GM12878 (cell line): ENCODE results near the gene SNURF. TPM values are rescaled to one million over a fixed set of nuclear protein-coding genes. Genes with fewer than 3 reads are reported as not detected.

ENCODE experiments used
- ATAC-seq: fragments of 200-7000 bp; cut with Tn5 transposase; 3 replicates; pipeline ENCODE4 v1.9.1; 2020; ENCODE audit warnings: mild to moderate bottlenecking, moderate library complexity
- Bru-seq: library from RNA; stranded (reverse); fragments of 400-500 nt; gene quantifications from one replicate; lab custom pipeline; 2021; lab: Mats Ljungman, UMichigan
- BruChase-seq, 2 experiments: library from RNA; stranded (reverse); fragments of 400-500 nt; gene quantifications; one replicate each; lab custom pipeline; 2021; lab: Mats Ljungman, UMichigan
- BruUV-seq: library from RNA; stranded (reverse); fragments of 400-500 nt; replicated peaks from 2 replicates; lab custom pipeline; 2021; lab: Mats Ljungman, UMichigan
- CTCF ChIA-PET: fragments of 300-600 bp; sonication (Branson Sonifier 250); formaldehyde crosslinking; extraction: SDS; loops from one replicate; lab custom pipeline; 2021; ENCODE audit warnings: inconsistent platforms; lab: Yijun Ruan, JAX
- POLR2A ChIA-PET: fragments of 350-600 bp; formaldehyde crosslinking; extraction: SDS; loops from one replicate; lab custom pipeline; 2021; ENCODE audit warnings: inconsistent platforms; lab: Charles Lee
- RAD21 ChIA-PET: fragments of 300-600 bp; sonication (Branson Sonifier 250); formaldehyde crosslinking; loops from one replicate; lab custom pipeline; 2023; ENCODE audit warnings: antibody characterized with exemption; ENCODE audit not compliant: unreplicated experiment; lab: Charles Lee
- SMC1A ChIA-PET: fragments of 300-600 bp; sonication (Branson Sonifier 250); formaldehyde crosslinking; loops from one replicate; lab custom pipeline; 2023; ENCODE audit not compliant: unreplicated experiment, uncharacterized antibody; lab: Charles Lee
- DNase-seq: peaks from one replicate; pipeline ENCODE4 v3.0.0-alpha.2; 2011; ENCODE audit warnings: low read depth, low spot score
- FAIRE-seq: peaks from 3 replicates; lab custom pipeline; 2011; peaks lifted over from hg19 to GRCh38; lab: Jason Lieb, UNC
- H2AFZ ChIP-seq: 2 replicates; pipeline ENCODE4 v1.6.0; 2011; ENCODE audit warnings: low read depth, low read length, control low read depth; ENCODE audit not compliant: control insufficient read depth
- H3K27ac ChIP-seq: 2 replicates; pipeline ENCODE4 v1.5.1; 2011; ENCODE audit warnings: control low read depth; ENCODE audit not compliant: control insufficient read depth, insufficient read depth
- H3K27me3 ChIP-seq, 2 experiments: replicated peaks in 1 of 2; 2 replicates each; pipeline versions ENCODE4 v1.6.0 to v1.6.1; 2011; ENCODE audit warnings: low read length in 1 of 2; ENCODE audit not compliant: control insufficient read depth in 2 of 2, insufficient read depth in 2 of 2
- H3K36me3 ChIP-seq, 2 experiments: 2 replicates each; pipeline ENCODE4 v1.5.1; 2011; ENCODE audit warnings: low read length in 1 of 2; ENCODE audit not compliant: control insufficient read depth in 2 of 2, insufficient read depth in 2 of 2
- H3K4me1 ChIP-seq: 2 replicates; pipeline ENCODE4 v1.6.1; 2011; ENCODE audit warnings: mild to moderate bottlenecking, low read length, moderate library complexity, mixed read lengths; ENCODE audit not compliant: control insufficient read depth, insufficient read depth
- H3K4me2 ChIP-seq: 2 replicates; pipeline ENCODE4 v1.6.0; 2011; ENCODE audit warnings: control low read depth; ENCODE audit not compliant: control insufficient read depth, insufficient read depth
- H3K4me3 ChIP-seq: fragments of 200-600 bp; sonication (generic); 2 replicates; pipeline ENCODE4 v1.5.1; 2016
- H3K79me2 ChIP-seq: 2 replicates; pipeline ENCODE4 v1.6.0; 2011; ENCODE audit warnings: low read length; ENCODE audit not compliant: control insufficient read depth, insufficient read depth
- H3K9ac ChIP-seq: 2 replicates; pipeline ENCODE4 v1.8.0; 2011; ENCODE audit warnings: low read length, control low read depth, mixed read lengths; ENCODE audit not compliant: control insufficient read depth, insufficient read depth
- H3K9me3 ChIP-seq: replicated peaks from 3 replicates; pipeline ENCODE4 v1.5.1; 2011; ENCODE audit warnings: mild to moderate bottlenecking, low read length; ENCODE audit not compliant: control insufficient read depth, insufficient read depth
- H4K20me1 ChIP-seq: 2 replicates; pipeline ENCODE4 v1.6.0; 2011; ENCODE audit not compliant: control insufficient read depth, insufficient read depth
- ATF3 ChIP-seq: IDR thresholded peaks from 2 replicates; pipeline ENCODE4 v1.6.1; 2011; ENCODE audit warnings: low read depth, mild to moderate bottlenecking, low read length, moderate library complexity, borderline replicate concordance; ENCODE audit errors: extremely low read depth
- CREB1 ChIP-seq: IDR thresholded peaks from 2 replicates; pipeline ENCODE4 v1.6.1; 2012; ENCODE audit warnings: low read depth, mild to moderate bottlenecking, inconsistent platforms
- KDM1A ChIP-seq: fragments of 200-600 bp; sonication (generic); IDR thresholded peaks from 2 replicates; pipeline ENCODE4 v1.6.1; 2016; ENCODE audit warnings: borderline replicate concordance
- MAX ChIP-seq: IDR thresholded peaks from 2 replicates; pipeline ENCODE4 v1.6.1; 2012; ENCODE audit warnings: low read depth, low read length, improper control_type of control experiment
- NFYA ChIP-seq: IDR thresholded peaks from 2 replicates; pipeline ENCODE4 v1.6.1; 2011; ENCODE audit warnings: low read depth, mild to moderate bottlenecking, low read length, improper control_type of control experiment, borderline replicate concordance
- NRF1 ChIP-seq: conservative IDR thresholded peaks from 2 replicates; pipeline ENCODE4 v1.6.1; 2011; ENCODE audit warnings: mild to moderate bottlenecking, low read depth, low read length, improper control_type of control experiment
- POU2F2 ChIP-seq: IDR thresholded peaks from 3 replicates; pipeline ENCODE4 v1.6.1; 2011; ENCODE audit warnings: low read depth, mild to moderate bottlenecking, low read length, borderline replicate concordance
- RELA ChIP-seq: fragments of 450-650 bp; IDR thresholded peaks from 2 replicates; pipeline ENCODE4 v1.8.0; 2014; ENCODE audit warnings: borderline replicate concordance; ENCODE audit not compliant: partially characterized antibody
- RUNX3 ChIP-seq: IDR thresholded peaks from 2 replicates; pipeline ENCODE4 v1.6.1; 2012; ENCODE audit warnings: low read length, inconsistent platforms
- SMARCA5 ChIP-seq: fragments of 450-650 bp; IDR thresholded peaks from 2 replicates; pipeline ENCODE4 v1.6.1; 2017; ENCODE audit warnings: mild to moderate bottlenecking
- SPI1 ChIP-seq: IDR thresholded peaks from 2 replicates; pipeline ENCODE4 v1.6.1; 2011; ENCODE audit warnings: low read depth, mild to moderate bottlenecking, low read length, moderate library complexity, borderline replicate concordance; ENCODE audit not compliant: insufficient read depth
- STAT3 ChIP-seq: IDR thresholded peaks from 2 replicates; pipeline ENCODE4 v1.6.1; 2011; ENCODE audit warnings: low read depth, low read length, improper control_type of control experiment
- SUPT20H ChIP-seq: IDR thresholded peaks from 2 replicates; pipeline ENCODE4 v1.6.1; 2011; ENCODE audit warnings: low read depth, mild to moderate bottlenecking, low read length, moderate library complexity, borderline replicate concordance; ENCODE audit not compliant: control insufficient read depth
- ZBED1 ChIP-seq: IDR thresholded peaks from 2 replicates; pipeline ENCODE4 v1.6.1; 2016; ENCODE audit warnings: borderline replicate concordance
- ZNF592 ChIP-seq: fragments of 450-650 bp; IDR thresholded peaks from 2 replicates; pipeline ENCODE4 v1.6.1; 2017; ENCODE audit warnings: mild to moderate bottlenecking, moderate library complexity
- WGBS: methylation state at CpG from one replicate; pipeline ENCODE4 v1.1.6; 2016; ENCODE audit warnings: low lambda C conversion rate; ENCODE audit not compliant: insufficient replicate concordance, insufficient coverage; ENCODE audit errors: missing lambda C conversion rate; 5-methylcytosine and 5-hydroxymethylcytosine counted together
- in situ Hi-C: fragments of 300-500 bp; cut with MboI; formaldehyde crosslinking; loops from 9 replicates; pipeline ENCODE4 v1.14.3; 2018; ENCODE audit warnings: mixed read lengths
- intact Hi-C: fragments of 100-400 bp; cut with micrococcal nuclease; formaldehyde crosslinking; loops from one replicate; pipeline ENCODE4 v1.14.2; 2022; ENCODE audit not compliant: unreplicated experiment
- long read RNA-seq, 2 experiments: library from polyadenylated mRNA; unstranded; transcript quantifications; one replicate each; pipeline ENCODE4 v2.0.0, GENCODE V29; 2019 to 2020
- polyA minus RNA-seq, 3 experiments: library from RNA; depleted of rRNA, polyadenylated mRNA; stranded (reverse); fragments of >200 nt; gene quantifications; 2 replicates each; pipeline ENCODE4 v1.2.3, GENCODE V29; 2011
- polyA plus RNA-seq, 11 experiments: library from polyadenylated mRNA; depleted of rRNA in 4 of 11; unstranded in 6 of 11; stranded (reverse) in 5 of 11; fragments of >200 nt; fragmentation: Nextera tagmentation in 4 of 11; fragmentation: Illumina TruSeq in 1 of 11; extraction: Ambion mirVana in 4 of 11; extraction: Trizol in 1 of 11; gene quantifications; 1 replicate in 1 of 11; 2 replicates in 10 of 11; pipeline versions ENCODE4 v1.2.1 to v1.2.3, GENCODE V29; 2011 to 2016; ENCODE audit warnings: inconsistent platforms in 2 of 11, missing spikeins in 2 of 11, low read depth in 1 of 11
- total RNA-seq, 4 experiments: library from RNA; depleted of rRNA in 3 of 4; stranded (reverse); fragments of >200 nt in 3 of 4; fragmentation: Illumina TruSeq in 1 of 4; extraction: Trizol in 1 of 4; gene quantifications; 2 replicates each; pipeline versions ENCODE4 v1.2.1 to v1.2.3, GENCODE V29; 2013 to 2021

The SNURF gene
- total RNA-seq (2013; cell fraction: nucleolus; rRNA removed): 64.5 and 71.3 TPM in 2 replicates
- 4.8 and 9.2 TPM in 2 replicates for total RNA-seq (2014; rRNA removed)
- total RNA-seq (2014; rRNA removed; fragmentation: Illumina TruSeq; extraction: Trizol): 6.1 and 8.1 TPM in 2 replicates
- total RNA-seq (2021): 12.0 and 19.2 TPM in 2 replicates
- 27.0 TPM for polyA plus RNA-seq (2011; ENCODE audit: low read depth)
- 14.7 and 15.2 TPM in 2 replicates for polyA plus RNA-seq (2011; rRNA removed)
- polyA plus RNA-seq (2011; cell fraction: cytosol; rRNA removed): 2.0 and 3.3 TPM in 2 replicates
- polyA plus RNA-seq (2011; cell fraction: nucleus; rRNA removed): 6.5 and 8.7 TPM in 2 replicates
- 24.0 and 78.4 TPM in 2 replicates for polyA plus RNA-seq (2012)
- polyA plus RNA-seq (2014; fragmentation: Illumina TruSeq; extraction: Trizol): 2.6 and 6.2 TPM in 2 replicates
- 10 to 100 TPM; 19.3 to 25.4 TPM for polyA plus RNA-seq (2014; fragmentation: Nextera tagmentation; extraction: Ambion mirVana)
- 3.3 and 5.2 TPM in 2 replicates for polyA plus RNA-seq (2014; rRNA removed)
- 1 to 10 TPM; 8.7 to 9.0 TPM for polyA plus RNA-seq (2016; fragmentation: Nextera tagmentation; extraction: Ambion mirVana)
- 8.7 and 13.7 TPM in 2 replicates for polyA minus RNA-seq (2011; rRNA and poly(A)+ RNA removed)
- 2.5 and 6.8 TPM in 2 replicates for polyA minus RNA-seq (2011; cell fraction: cytosol; rRNA and poly(A)+ RNA removed)
- polyA minus RNA-seq (2011; cell fraction: nucleus; rRNA and poly(A)+ RNA removed): 7.0 and 16.6 TPM in 2 replicates
- percentile 94 among the genes with signal in this experiment for Bru-seq, nascent RNA
- percentile 95 among the genes with signal in this experiment for BruChase-seq, experiment 1, labeled RNA remaining after a 6-hour chase
- BruChase-seq, experiment 2, labeled RNA remaining after a 2-hour chase: percentile 98 among the genes with signal in this experiment
- long read RNA-seq, experiment 1, partial matches to known transcripts: 0 of 5 reads
- long read RNA-seq, experiment 1, other reads (novel, unspliced or antisense): 1 of 5 reads
- long read RNA-seq, experiment 2, transcript SNURF-202 (3 exons, 650 nt): major isoform, 6 of 7 reads
- long read RNA-seq, experiment 2, partial matches to known transcripts: 0 of 7 reads
- long read RNA-seq, experiment 2, other reads (novel, unspliced or antisense): 0 of 7 reads

- ATAC-seq: peak; percentile 82
- H3K4me2 ChIP-seq: peak within 1 kb of the TSS; percentile 22
- DNase-seq: peak; percentile 11
- ChIA-PET CTCF (no interaction called here), POLR2A (no interaction called here), SMC1A (no interaction called here), RAD21 (no interaction called here)
- BruUV-seq: no TSS peak
- intact Hi-C loops: no loop called here
- no peaks in the 10 kb centered on the region for H3K27me3 ChIP-seq
- H2AFZ ChIP-seq: peak within 1 kb of the TSS; percentile 75
- FAIRE-seq: no peak
- peak within 1 kb of the TSS; percentile 66 for H3K9ac ChIP-seq
- H3K79me2 ChIP-seq: peaks cover 22% of the 10 kb centered on the region
- H3K9me3 ChIP-seq: peaks cover 2% of the 10 kb centered on the region; the same call in 2 of the 3 replicates
- peak within 1 kb of the TSS; percentile 76 for H3K4me3 ChIP-seq
- 38% methylated on average over 47 of the region's 47 CpGs for WGBS
- no peaks in the 10 kb centered on the region for H3K4me1 ChIP-seq
- no peaks in the 10 kb centered on the region for H3K36me3 ChIP-seq
- in situ Hi-C loops: no loop called here
- peak within 1 kb of the TSS; percentile 72 for H3K27ac ChIP-seq
- H4K20me1 ChIP-seq: no peaks in the 10 kb centered on the region
- TF ChIP-seq CREB1: no peak
- TF ChIP-seq RELA: no peak
- no peak for TF ChIP-seq STAT3
- peak; percentile 68 for TF ChIP-seq NRF1
- no peak for TF ChIP-seq ATF3
- TF ChIP-seq SUPT20H: no peak
- peak; percentile 88 for TF ChIP-seq SMARCA5
- TF ChIP-seq KDM1A: no peak
- 0 out of 3 replicates have a peak, but pooled peaks have one; percentile 47 for TF ChIP-seq POU2F2
- peak; percentile 39; the same call in 1 of the 2 replicates for TF ChIP-seq RUNX3
- TF ChIP-seq ZBED1: peak; percentile 24; the same call in 1 of the 2 replicates
- no peak for TF ChIP-seq NFYA
- peak; percentile 14; the same call in 1 of the 2 replicates for TF ChIP-seq MAX
- no peak for TF ChIP-seq SPI1
- no peak for TF ChIP-seq ZNF592
These were observed at the start of gene SNURF, which contains the start of gene SNRPN for GRCh38 chr15:24954783-24955530. TSS of gene SNURF (plus strand) at chr15:24954987. CDS start at chr15:24955049, 62 bp downstream. TSS of gene SNRPN (plus strand) at chr15:24954987. CDS start at chr15:24974454, 19,467 bp downstream.
